Measurements from ENCODE around the gene APOBEC4. TPM values are rescaled to one million over a fixed set of nuclear protein-coding genes. Genes with fewer than 3 reads are reported as not detected.
"Not testable (repeated sequence)": the region's sequence is repeated elsewhere in the genome, so short reads cannot be mapped to it uniquely, and the experiment has no call there.

The APOBEC4 gene
- total and polyA plus RNA-seq, 2 experiments from 2014 or later: 0.37 TPM; not detected in 1

DNA sequence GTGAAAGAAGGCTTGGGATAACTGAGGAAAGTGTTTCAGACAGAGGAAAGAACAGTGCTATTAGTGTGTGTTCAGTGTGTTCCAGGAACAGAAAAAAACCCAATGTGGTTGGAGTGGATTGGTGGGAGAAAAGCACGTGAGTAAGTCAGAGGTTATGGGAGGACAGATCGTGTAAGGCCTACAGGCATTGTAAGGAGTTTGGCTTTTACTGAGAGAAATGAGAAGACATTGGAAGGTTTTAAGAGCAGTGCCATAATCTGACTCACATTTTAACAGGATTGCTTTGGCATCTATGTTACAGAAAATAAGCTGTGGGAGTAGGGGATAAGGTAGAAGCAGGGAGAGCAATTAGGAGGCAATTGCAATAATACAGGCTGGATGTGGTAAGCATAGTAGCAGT lies 22.4 kb downstream of the APOBEC4 start:
- Histone ChIP-seq H3K27me3 (no peaks in the 10 kb centered on the region), H4K20me1 (ENCODE audit: insufficient read depth, poor library complexity, severe bottlenecking) (peaks cover 26% of the 10 kb centered on the region), H3K4me2 (no peak overlapping the region), H3K79me2 (peaks cover 46% of the 10 kb centered on the region), H3K36me3 (replicated peaks; ENCODE audit: insufficient read depth, low read depth) (no peaks in the 10 kb centered on the region), H3K9me3 (ENCODE audit: low read depth) (no peaks in the 10 kb centered on the region), H3K4me3 (no peak overlapping the region), H3K4me1 (ENCODE audit: insufficient read depth) (peaks cover 17% of the 10 kb centered on the region), H3K27ac (no peak overlapping the region), H3K9me2 (replicated peaks; ENCODE audit: insufficient read depth) (no peaks in the 10 kb centered on the region), H2AFZ (no peak overlapping the region)
- WGBS (ENCODE audit: low lambda C conversion rate, missing lambda C conversion rate): 88% methylated on average over 2 of the region's 2 CpGs
- DNase-seq (ENCODE audit: low spot score): no peak
- TF ChIP-seq EZH2 (IDR thresholded peaks at IDR 0.05; ENCODE audit: borderline replicate concordance) (no peak), EZH2phosphoT487 (IDR thresholded peaks at IDR 0.05; ENCODE audit: low read depth, severe bottlenecking, unreplicated experiment) (no peak)
- TF ChIP-seq, protein P1, sequence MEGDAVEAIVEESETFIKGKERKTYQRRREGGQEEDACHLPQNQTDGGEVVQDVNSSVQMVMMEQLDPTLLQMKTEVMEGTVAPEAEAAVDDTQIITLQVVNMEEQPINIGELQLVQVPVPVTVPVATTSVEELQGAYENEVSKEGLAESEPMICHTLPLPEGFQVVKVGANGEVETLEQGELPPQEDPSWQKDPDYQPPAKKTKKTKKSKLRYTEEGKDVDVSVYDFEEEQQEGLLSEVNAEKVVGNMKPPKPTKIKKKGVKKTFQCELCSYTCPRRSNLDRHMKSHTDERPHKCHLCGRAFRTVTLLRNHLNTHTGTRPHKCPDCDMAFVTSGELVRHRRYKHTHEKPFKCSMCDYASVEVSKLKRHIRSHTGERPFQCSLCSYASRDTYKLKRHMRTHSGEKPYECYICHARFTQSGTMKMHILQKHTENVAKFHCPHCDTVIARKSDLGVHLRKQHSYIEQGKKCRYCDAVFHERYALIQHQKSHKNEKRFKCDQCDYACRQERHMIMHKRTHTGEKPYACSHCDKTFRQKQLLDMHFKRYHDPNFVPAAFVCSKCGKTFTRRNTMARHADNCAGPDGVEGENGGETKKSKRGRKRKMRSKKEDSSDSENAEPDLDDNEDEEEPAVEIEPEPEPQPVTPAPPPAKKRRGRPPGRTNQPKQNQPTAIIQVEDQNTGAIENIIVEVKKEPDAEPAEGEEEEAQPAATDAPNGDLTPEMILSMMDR (IDR thresholded peaks at IDR 0.05; ENCODE audit: poor library complexity): no peak

- Histone ChIP-seq H3K27me3 (no peaks in the 10 kb centered on the region), H3K9me2 (replicated peaks; ENCODE audit: insufficient read depth) (no peaks in the 10 kb centered on the region), H3K4me1 (ENCODE audit: insufficient read depth) (peaks cover 17% of the 10 kb centered on the region), H3K4me3 (no peak overlapping the region), H3K36me3 (replicated peaks; ENCODE audit: insufficient read depth, low read depth) (no peaks in the 10 kb centered on the region), H3K9me3 (ENCODE audit: low read depth) (no peaks in the 10 kb centered on the region), H4K20me1 (ENCODE audit: insufficient read depth, poor library complexity, severe bottlenecking) (peaks cover 20% of the 10 kb centered on the region), H2AFZ (no peak overlapping the region), H3K79me2 (peaks cover 34% of the 10 kb centered on the region), H3K4me2 (no peak overlapping the region), H3K27ac (no peak overlapping the region)
- TF ChIP-seq EZH2 (IDR thresholded peaks at IDR 0.05; ENCODE audit: borderline replicate concordance) (no peak), EZH2phosphoT487 (IDR thresholded peaks at IDR 0.05; ENCODE audit: low read depth, severe bottlenecking, unreplicated experiment) (no peak)
- TF ChIP-seq, protein P1 (IDR thresholded peaks at IDR 0.05; ENCODE audit: poor library complexity): no peak
- no peak for DNase-seq (ENCODE audit: low spot score)
Measured at GRCh38 chr1:183628537-183628936, 24.6 kb downstream of the APOBEC4 start.

DNA sequence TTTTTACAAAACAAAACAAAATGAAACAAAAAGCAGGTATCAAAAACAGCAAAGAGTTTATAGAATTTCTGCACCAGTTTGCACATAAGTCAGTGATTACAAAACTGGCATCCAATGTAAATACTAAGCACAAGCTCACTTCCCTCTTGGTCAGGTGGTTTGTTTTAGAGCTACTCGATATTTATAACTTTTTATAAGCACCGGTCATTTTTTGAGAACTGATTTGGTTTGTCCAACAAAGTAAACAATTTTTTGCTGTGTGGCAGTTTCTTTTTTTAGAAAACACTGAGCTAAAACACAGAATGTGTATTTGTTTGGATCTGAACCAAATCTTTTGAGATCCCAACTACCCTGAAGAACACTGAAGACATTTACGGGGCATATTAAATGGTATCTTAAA lies 26.9 kb downstream of the APOBEC4 start:
- H3K4me1 ChIP-seq (ENCODE audit: insufficient read depth); H4K20me1 ChIP-seq (ENCODE audit: insufficient read depth, poor library complexity, severe bottlenecking); H3K4me2 ChIP-seq; H3K27me3 ChIP-seq; DNase-seq (ENCODE audit: low spot score); H3K4me3 ChIP-seq; H3K9me2 ChIP-seq (replicated peaks; ENCODE audit: insufficient read depth); H2AFZ ChIP-seq; H3K36me3 ChIP-seq (replicated peaks; ENCODE audit: insufficient read depth, low read depth); H3K9me3 ChIP-seq (ENCODE audit: low read depth): not testable (repeated sequence)
- WGBS (ENCODE audit: low lambda C conversion rate, missing lambda C conversion rate): 70% methylated on average over 3 of the region's 3 CpGs
- Histone ChIP-seq H3K27ac (peak overlapping the region; percentile 8), H3K79me2 (peaks cover 11% of the 10 kb centered on the region)

GRCh38 chr1:183622884-183623785 lies 30.0 kb downstream of the APOBEC4 start:
- H3K4me3 ChIP-seq: no peak overlapping the region
- peak; percentile 73 for DNase-seq (ENCODE audit: low spot score)
- no peak for TF ChIP-seq EZH2 (IDR thresholded peaks at IDR 0.05; ENCODE audit: borderline replicate concordance)
- TF ChIP-seq EZH2phosphoT487 (IDR thresholded peaks at IDR 0.05; ENCODE audit: low read depth, severe bottlenecking, unreplicated experiment): no peak
- TF ChIP-seq, protein P1 (IDR thresholded peaks at IDR 0.05; ENCODE audit: poor library complexity): peak; percentile 77
- H3K4me1 ChIP-seq (ENCODE audit: insufficient read depth): peaks cover 3% of the 10 kb centered on the region
- H3K9me3 ChIP-seq (ENCODE audit: low read depth): no peaks in the 10 kb centered on the region
- H3K36me3 ChIP-seq (replicated peaks; ENCODE audit: insufficient read depth, low read depth): no peaks in the 10 kb centered on the region
- no peaks in the 10 kb centered on the region for H4K20me1 ChIP-seq (ENCODE audit: insufficient read depth, poor library complexity, severe bottlenecking)
- H3K27ac ChIP-seq: peak overlapping the region; percentile 46
- no peaks in the 10 kb centered on the region for H3K79me2 ChIP-seq
- WGBS (ENCODE audit: low lambda C conversion rate, missing lambda C conversion rate): 63% methylated on average over 10 of the region's 10 CpGs
- no peak overlapping the region for H2AFZ ChIP-seq
- H3K4me2 ChIP-seq: no peak overlapping the region
- H3K9me2 ChIP-seq (replicated peaks; ENCODE audit: insufficient read depth): no peaks in the 10 kb centered on the region
- H3K27me3 ChIP-seq: no peaks in the 10 kb centered on the region

Data from hepatocyte (in vitro differentiated cells).